ENCODE measurements around the gene LZTS3.
A peak's percentile ranks its signal among the peaks of the same experiment; 100 is the strongest.

- TF ChIP-seq CTCF (conservative IDR thresholded peaks at IDR 0.05; ENCODE audit: low read depth, low read length) (peak; percentile 95), EZH2 (IDR thresholded peaks at IDR 0.05; ENCODE audit: borderline replicate concordance, low read depth, low read length, poor library complexity, severe bottlenecking) (no peak)
These were observed 45.1 kb upstream of the LZTS3 start for GRCh38 chr20:3218307-3218988.

Data from A673 (cell line).